Cardiac muscle cell (in vitro differentiated cells and primary cell): Measurements from ENCODE around the gene NSD1. TPM values are rescaled to one million over a fixed set of nuclear protein-coding genes. Genes with fewer than 3 reads are reported as not detected.

Source experiments
- DNase-seq, 2 donors: peaks; one replicate each; pipeline versions ENCODE4 v3.0.0 to v3.0.0-alpha.2; 2010 to 2017; ENCODE audit warnings: low read depth in 1 of 2, low spot score in 1 of 2
- H3K27ac ChIP-seq: fragments of 200-600 bp; sonication (generic); 2 replicates; pipeline ENCODE4 v1.5.1; 2016
- H3K27me3 ChIP-seq: fragments of 200-600 bp; sonication (generic); 2 replicates; pipeline ENCODE4 v1.6.0; 2016; ENCODE audit warnings: control low read depth
- H3K36me3 ChIP-seq: fragments of 200-600 bp; sonication (generic); 2 replicates; pipeline ENCODE4 v1.5.1; 2016; ENCODE audit warnings: control low read depth
- H3K4me1 ChIP-seq: fragments of 200-600 bp; sonication (generic); 2 replicates; pipeline ENCODE4 v1.8.1; 2017; ENCODE audit warnings: low read depth, mild to moderate bottlenecking, mixed run types
- H3K4me3 ChIP-seq: fragments of 200-600 bp; sonication (generic); 2 replicates; pipeline ENCODE4 v1.5.1; 2016; ENCODE audit warnings: mild to moderate bottlenecking
- H3K9me3 ChIP-seq: fragments of 200-600 bp; sonication (generic); 2 replicates; pipeline ENCODE4 v1.5.1; 2017; ENCODE audit warnings: low read depth, mild to moderate bottlenecking, control low read depth
- CTCF ChIP-seq: IDR thresholded peaks from 2 replicates; pipeline ENCODE4 v1.5.1; 2012; ENCODE audit warnings: low read depth, mild to moderate bottlenecking, low read length
- polyA plus RNA-seq: library from polyadenylated mRNA; unstranded; fragments of >200 nt; fragmentation: Nextera tagmentation; extraction: Ambion mirVana; gene quantifications from 2 replicates; pipeline ENCODE4 v1.2.1, GENCODE V29; 2016
- total RNA-seq: library from RNA; depleted of rRNA; stranded (reverse); fragments of >200 nt; gene quantifications from 2 replicates; pipeline ENCODE4 v1.2.3, GENCODE V29; 2016

NSD1 gene
- total and polyA plus RNA-seq, 2 experiments from 2014 or later = 37.8 to 37.9 TPM

- Histone ChIP-seq H3K9me3 (no peaks in the 10 kb centered on the region), H3K36me3 (peaks cover 66% of the 10 kb centered on the region), H3K4me3 (no peak overlapping the region), H3K27ac (no peak overlapping the region), H3K27me3 (no peaks in the 10 kb centered on the region), H3K4me1 (no peaks in the 10 kb centered on the region)
- DNase-seq = no peak
- no peak for TF ChIP-seq CTCF
These were observed 154.6 kb downstream of the NSD1 start for GRCh38 chr5:177288191-177288590.

- no peak overlapping the region for H3K27ac ChIP-seq
- H3K4me3 ChIP-seq = no peak overlapping the region
- H3K27me3 ChIP-seq = no peaks in the 10 kb centered on the region
- no peak for DNase-seq
- no peak for TF ChIP-seq CTCF
- H3K4me1 ChIP-seq = no peaks in the 10 kb centered on the region
- H3K9me3 ChIP-seq = no peaks in the 10 kb centered on the region
- H3K36me3 ChIP-seq = peaks cover 66% of the 10 kb centered on the region
These were observed 157.4 kb downstream of the NSD1 start for GRCh38 chr5:177290816-177291596.

GRCh38 chr5:177291735-177292134 is 158.2 kb downstream of the NSD1 start:
- TF ChIP-seq CTCF = no peak
- H3K36me3 ChIP-seq = peaks cover 63% of the 10 kb centered on the region

GRCh38 chr5:177293819-177294581 is 160.4 kb downstream of the NSD1 start:
- DNase-seq = no peak
- no peaks in the 10 kb centered on the region for H3K4me1 ChIP-seq
- no peak overlapping the region for H3K27ac ChIP-seq
- H3K4me3 ChIP-seq = no peak overlapping the region
- no peak for TF ChIP-seq CTCF
- peaks cover 48% of the 10 kb centered on the region for H3K36me3 ChIP-seq
- H3K27me3 ChIP-seq = no peaks in the 10 kb centered on the region
- no peaks in the 10 kb centered on the region for H3K9me3 ChIP-seq

More at GRCh38 chr5:177291735-177292134, 158.2 kb downstream of the NSD1 start:
- Histone ChIP-seq H3K27me3 (no peaks in the 10 kb centered on the region), H3K4me3 (no peak overlapping the region), H3K9me3 (no peaks in the 10 kb centered on the region), H3K27ac (no peak overlapping the region), H3K4me1 (no peaks in the 10 kb centered on the region)
- DNase-seq = no peak

- H3K9me3 ChIP-seq = no peaks in the 10 kb centered on the region
- H3K4me1 ChIP-seq = no peaks in the 10 kb centered on the region
- no peaks in the 10 kb centered on the region for H3K27me3 ChIP-seq
- no peak for DNase-seq
- H3K27ac ChIP-seq = no peak overlapping the region
- H3K4me3 ChIP-seq = no peak overlapping the region
- no peak for TF ChIP-seq CTCF
- peaks cover 41% of the 10 kb centered on the region for H3K36me3 ChIP-seq
These were observed 161.1 kb downstream of the NSD1 start for GRCh38 chr5:177294632-177295031.
